Gastrocnemius medialis (tissue), 4 donors: ENCODE data around the gene VGLL4. TPM values are rescaled to one million over a fixed set of nuclear protein-coding genes. Genes with fewer than 3 reads are reported as not detected.

Experiments
- ATAC-seq, 2 donors: fragments of 150-250 bp; one replicate each; pipeline ENCODE4 v1.9.1; 2016
- DNase-seq, 2 donors: peaks; one replicate each; pipeline ENCODE4 v3.0.0-alpha.2; 2019
- H3K27ac ChIP-seq, 4 donors: fragments of 200-600 bp; sonication (generic); 1 replicate in 1 of 4; 2 replicates in 3 of 4; pipeline ENCODE4 v1.5.1; 2016 to 2018; ENCODE audit warnings: mild to moderate bottlenecking in 2 of 4, moderate library complexity in 1 of 4
- H3K27me3 ChIP-seq, 3 donors: fragments of 200-600 bp; sonication (generic) in 2 of 3; 1 replicate in 1 of 3; 2 replicates in 2 of 3; pipeline versions ENCODE4 v1.5.1 to v1.6.0; 2016 to 2019; ENCODE audit warnings: mild to moderate bottlenecking in 1 of 3, moderate library complexity in 1 of 3
- H3K36me3 ChIP-seq, 2 donors: fragments of 200-600 bp; sonication (generic) in 1 of 2; one replicate each; pipeline ENCODE4 v1.5.1; 2017 to 2018
- H3K4me1 ChIP-seq, 2 donors: fragments of 200-600 bp; sonication (generic) in 1 of 2; one replicate each; pipeline ENCODE4 v1.5.1; 2016 to 2017; ENCODE audit warnings: mild to moderate bottlenecking in 2 of 2
- H3K4me3 ChIP-seq, 4 donors: fragments of 200-600 bp; sonication (generic) in 3 of 4; 1 replicate in 1 of 4; 2 replicates in 3 of 4; pipeline ENCODE4 v1.5.1; 2016 to 2019; ENCODE audit warnings: mild to moderate bottlenecking in 2 of 4
- H3K9me3 ChIP-seq, 3 donors: fragments of 200-600 bp; sonication (generic) in 2 of 3; 1 replicate in 1 of 3; 2 replicates in 2 of 3; pipeline ENCODE4 v1.5.1; 2016 to 2019
- POLR2A ChIP-seq, 2 donors: fragments of 450-650 bp; IDR thresholded peaks; one replicate each; pipeline ENCODE4 v1.6.1; 2017; ENCODE audit warnings: antibody characterized with exemption in 2 of 2, mild to moderate bottlenecking in 2 of 2, moderate library complexity in 2 of 2
- in situ Hi-C, 4 donors: fragments of 200-750 bp; cut with MboI; loops; one replicate each; pipeline versions ENCODE4 v1.15.0 to v1.8.0; 2017; ENCODE audit warnings: low sequenced_read_pairs in 4 of 4
- intact Hi-C: fragments of 100-400 bp; cut with DNase I; formaldehyde crosslinking; loops from one replicate; pipeline ENCODE4 v1.15.1; 2023; ENCODE audit warnings: low total_unique reads
- total RNA-seq, 4 donors: library from RNA; depleted of rRNA; stranded (reverse); fragments of >200 nt; gene quantifications; one replicate each; pipeline versions ENCODE4 v1.1.0 to v1.2.3, GENCODE V29; 2016
- TF ChIP-seq, protein P1 (sequence below), 5 experiments: fragments of 450-650 bp in 3 of 5; fragments of 200-600 bp in 2 of 5; sonication (generic) in 2 of 5; IDR thresholded peaks in 4 of 5; conservative IDR thresholded peaks in 1 of 5; 1 replicate in 4 of 5; 2 replicates in 1 of 5; pipeline ENCODE4 v1.5.1; 2016 to 2019; ENCODE audit warnings: antibody characterized with exemption in 5 of 5, mild to moderate bottlenecking in 3 of 5, moderate library complexity in 3 of 5

VGLL4 gene
- total RNA-seq, 4 donors from 2014 or later = 8.9 to 20.9 (median 12.8) TPM

DNA sequence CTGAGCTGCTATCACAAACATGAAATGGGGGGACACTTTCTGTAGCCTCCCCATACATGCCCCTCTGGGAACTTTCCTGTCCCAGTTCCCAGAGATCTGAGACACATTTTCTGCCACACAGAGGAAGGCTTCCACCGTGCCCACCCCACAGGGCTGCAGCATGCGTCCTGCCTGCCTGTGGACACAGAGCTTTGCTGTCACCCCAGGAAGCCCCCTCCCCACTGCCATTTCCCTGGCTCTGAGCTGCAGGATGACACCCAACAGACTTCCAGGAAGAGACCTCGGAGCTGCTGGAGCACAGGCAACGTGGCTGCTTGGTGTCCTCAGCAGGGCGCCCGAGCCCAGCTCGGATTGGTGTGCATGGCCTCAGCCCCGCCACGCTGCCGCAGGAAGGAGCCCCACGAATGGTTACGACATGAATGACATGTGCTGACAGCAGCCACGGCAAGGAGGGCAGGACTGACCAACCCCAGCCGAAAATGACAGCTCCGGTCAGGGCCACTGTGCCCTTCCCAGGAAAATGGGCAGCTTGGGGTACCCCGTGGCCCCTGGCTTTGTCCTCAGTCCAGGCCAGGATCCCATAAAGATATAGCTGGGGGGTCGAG, 81.3 kb downstream of the VGLL4 start:
- H3K27ac ChIP-seq = peak overlapping the region; percentile 19 to 88 (median 44)
- DNase-seq = no peak
- intact Hi-C loops = no loop called here

DNA sequence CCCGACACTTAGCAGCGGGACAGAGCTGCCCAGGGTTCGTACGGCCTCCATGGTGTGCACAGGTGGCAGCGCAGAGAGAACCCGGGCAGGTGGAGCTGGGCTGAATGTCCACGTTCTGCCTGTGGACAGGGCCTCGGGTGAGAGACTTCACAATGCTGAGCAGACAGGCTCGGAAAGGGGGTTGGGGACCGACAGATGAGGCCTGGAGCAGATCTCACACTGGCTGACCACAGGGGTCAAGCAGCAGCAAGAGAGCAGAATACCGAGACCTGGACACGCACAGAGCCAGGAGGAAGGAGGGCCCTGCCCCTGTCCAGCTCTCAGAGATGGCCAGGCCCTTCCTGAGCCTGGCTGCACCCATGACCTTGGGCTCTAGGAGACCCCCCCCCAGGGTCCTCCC, 83.0 kb downstream of the VGLL4 start:
- H3K4me1 ChIP-seq = peaks cover 46 to 61% of the 10 kb centered on the region in 2 donors
- no peak for TF ChIP-seq POLR2A (IDR thresholded peaks at IDR 0.05)
- TF ChIP-seq, protein P1, sequence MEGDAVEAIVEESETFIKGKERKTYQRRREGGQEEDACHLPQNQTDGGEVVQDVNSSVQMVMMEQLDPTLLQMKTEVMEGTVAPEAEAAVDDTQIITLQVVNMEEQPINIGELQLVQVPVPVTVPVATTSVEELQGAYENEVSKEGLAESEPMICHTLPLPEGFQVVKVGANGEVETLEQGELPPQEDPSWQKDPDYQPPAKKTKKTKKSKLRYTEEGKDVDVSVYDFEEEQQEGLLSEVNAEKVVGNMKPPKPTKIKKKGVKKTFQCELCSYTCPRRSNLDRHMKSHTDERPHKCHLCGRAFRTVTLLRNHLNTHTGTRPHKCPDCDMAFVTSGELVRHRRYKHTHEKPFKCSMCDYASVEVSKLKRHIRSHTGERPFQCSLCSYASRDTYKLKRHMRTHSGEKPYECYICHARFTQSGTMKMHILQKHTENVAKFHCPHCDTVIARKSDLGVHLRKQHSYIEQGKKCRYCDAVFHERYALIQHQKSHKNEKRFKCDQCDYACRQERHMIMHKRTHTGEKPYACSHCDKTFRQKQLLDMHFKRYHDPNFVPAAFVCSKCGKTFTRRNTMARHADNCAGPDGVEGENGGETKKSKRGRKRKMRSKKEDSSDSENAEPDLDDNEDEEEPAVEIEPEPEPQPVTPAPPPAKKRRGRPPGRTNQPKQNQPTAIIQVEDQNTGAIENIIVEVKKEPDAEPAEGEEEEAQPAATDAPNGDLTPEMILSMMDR (IDR thresholded peaks at IDR 0.05 in 4 of 5, conservative IDR thresholded peaks at IDR 0.05 in 1 of 5) = no peak
- no peak for ATAC-seq
- in situ Hi-C loops = no loop called here
- peak in 1 of 2 donors; percentile 2 for DNase-seq
- intact Hi-C loops = no loop called here
- H3K27ac ChIP-seq = peak overlapping the region; percentile 63 to 88 (median 71)
- H3K36me3 ChIP-seq = peaks cover 0 to 4% of the 10 kb centered on the region in 2 donors
- H3K27me3 ChIP-seq = no peaks in the 10 kb centered on the region
- no peak overlapping the region for H3K4me3 ChIP-seq
- no peaks in the 10 kb centered on the region for H3K9me3 ChIP-seq

More for the DNA sequence above, 81.3 kb downstream of the VGLL4 start:
- TF ChIP-seq, protein P1 (IDR thresholded peaks at IDR 0.05 in 4 of 5, conservative IDR thresholded peaks at IDR 0.05 in 1 of 5) = no peak
- no peak for TF ChIP-seq POLR2A (IDR thresholded peaks at IDR 0.05)
- in situ Hi-C loops = no loop called here
- no peaks in the 10 kb centered on the region for H3K9me3 ChIP-seq
- no peak overlapping the region for H3K4me3 ChIP-seq
- no peak for ATAC-seq
- H3K36me3 ChIP-seq = peaks cover 0 to 4% of the 10 kb centered on the region in 2 donors
- no peaks in the 10 kb centered on the region for H3K27me3 ChIP-seq
- peaks cover 33 to 54% of the 10 kb centered on the region in 2 donors for H3K4me1 ChIP-seq

DNA sequence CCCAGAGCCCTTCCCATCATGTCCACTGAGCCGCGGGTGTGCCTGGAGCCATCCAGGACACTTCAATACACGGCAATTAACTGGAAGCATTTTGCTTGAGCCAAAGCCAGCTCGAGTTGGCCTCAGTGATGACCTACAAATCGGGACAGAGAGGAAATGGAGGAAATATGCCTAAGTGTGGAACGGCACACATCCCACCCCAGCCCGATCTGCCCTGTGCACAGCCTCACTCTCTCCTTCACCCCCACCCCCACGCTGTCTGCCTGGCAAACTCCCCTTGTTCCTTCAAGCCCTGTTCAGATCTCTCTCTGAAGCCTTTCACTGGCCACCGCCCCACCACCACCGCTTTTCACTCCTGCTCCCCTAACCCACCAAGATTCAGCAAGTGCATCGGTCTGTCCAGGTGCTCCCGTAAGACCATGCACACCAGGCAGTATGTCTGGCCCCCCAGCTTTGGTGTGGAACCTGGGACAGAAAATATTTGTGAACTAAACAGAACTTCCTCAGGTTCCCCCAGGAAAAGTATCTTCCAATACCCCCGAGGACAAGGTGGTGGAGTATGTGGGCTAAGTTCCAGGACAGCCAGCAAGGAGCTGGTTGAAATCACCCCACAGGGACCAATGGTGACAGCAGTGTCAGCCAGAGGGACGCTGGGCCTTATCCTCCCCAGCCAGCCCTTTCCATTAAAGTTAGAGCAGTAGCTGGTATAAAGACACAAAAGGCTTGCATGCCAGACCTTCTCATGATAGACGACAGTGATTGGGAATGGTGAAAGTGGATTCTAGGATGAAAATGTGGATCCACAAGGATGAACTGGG, 83.7 kb downstream of the VGLL4 start:
- intact Hi-C loops (no loop called here), in situ Hi-C loops (no loop called here)
- no peaks in the 10 kb centered on the region for H3K27me3 ChIP-seq
- peak overlapping the region; percentile 63 to 88 (median 71) for H3K27ac ChIP-seq
- DNase-seq = peak in 1 of 2 donors; percentile 1
- H3K4me3 ChIP-seq = no peak overlapping the region
- H3K4me1 ChIP-seq = peaks cover 53 to 68% of the 10 kb centered on the region in 2 donors
- H3K9me3 ChIP-seq = no peaks in the 10 kb centered on the region
- TF ChIP-seq POLR2A (IDR thresholded peaks at IDR 0.05) = no peak
- peaks cover 0 to 4% of the 10 kb centered on the region in 2 donors for H3K36me3 ChIP-seq
- ATAC-seq = no peak

DNA sequence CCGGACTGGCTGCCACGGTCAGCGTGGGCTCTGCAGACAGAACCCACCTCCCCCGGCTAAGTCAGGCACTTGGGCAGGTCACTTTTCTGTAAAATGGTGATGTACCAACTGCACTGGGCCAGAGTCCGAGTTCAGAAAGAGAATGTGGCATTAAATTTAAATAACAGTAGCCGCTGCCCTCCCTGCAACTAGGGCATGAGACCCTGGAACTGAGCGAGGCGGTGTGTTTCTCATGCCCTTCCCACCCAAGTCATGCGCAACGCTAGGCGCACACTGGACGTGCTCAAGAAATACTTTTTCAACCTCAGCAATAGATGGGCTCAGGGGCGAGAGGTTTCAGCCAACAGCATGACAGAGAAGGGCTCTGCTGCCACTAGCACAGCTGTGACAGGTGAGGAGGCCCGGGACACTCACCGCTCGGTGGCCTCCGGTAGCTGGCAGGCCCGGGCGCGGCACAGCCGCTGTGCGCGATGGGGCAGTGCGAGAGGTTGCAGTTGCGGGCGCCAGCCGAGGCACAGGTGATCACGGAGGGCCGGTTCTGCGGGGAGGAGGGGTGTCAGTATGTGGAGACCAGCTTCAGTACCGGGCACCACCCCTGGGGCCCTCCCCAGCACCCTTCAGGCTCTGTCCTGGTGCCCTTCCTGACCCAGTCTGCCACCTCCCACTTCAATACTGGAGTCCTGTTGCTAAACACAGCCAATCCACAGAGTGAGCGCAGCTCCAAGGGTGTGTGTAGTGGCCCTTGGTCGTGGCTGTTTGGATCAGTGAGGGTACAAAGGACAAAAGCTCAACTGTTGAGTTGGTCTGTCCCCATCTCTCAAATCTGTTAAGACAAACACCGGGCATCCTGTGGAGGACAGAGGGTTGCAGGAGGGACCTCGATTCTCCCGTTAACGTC, 84.5 kb downstream of the VGLL4 start:
- ATAC-seq (peak in 1 of 2 donors; percentile 4), DNase-seq (peak in 1 of 2 donors; percentile 2)
- H3K36me3 ChIP-seq = peaks cover 0 to 4% of the 10 kb centered on the region in 2 donors
- H3K27ac ChIP-seq = peak overlapping the region; percentile 63 to 88 (median 71)
- no peak for TF ChIP-seq POLR2A (IDR thresholded peaks at IDR 0.05)
- TF ChIP-seq, protein P1 (IDR thresholded peaks at IDR 0.05 in 4 of 5, conservative IDR thresholded peaks at IDR 0.05 in 1 of 5) = no peak
- in situ Hi-C loops (no loop called here), intact Hi-C loops (no loop called here)
- no peak overlapping the region for H3K4me3 ChIP-seq
- H3K4me1 ChIP-seq = peaks cover 58 to 73% of the 10 kb centered on the region in 2 donors
- no peaks in the 10 kb centered on the region for H3K27me3 ChIP-seq
- no peaks in the 10 kb centered on the region for H3K9me3 ChIP-seq
